HL-60 (cell line): ENCODE data around the gene RAB11FIP3.

Experiments
- DNase-seq, 2 experiments: peaks; one replicate each; pipeline ENCODE4 v3.0.0-alpha.2; 2010 to 2020; ENCODE audit warnings: low read depth in 1 of 2, low spot score in 1 of 2
- H3K27ac ChIP-seq: fragments of 250-450 bp; sonication (Bioruptor Pico); replicated peaks from 2 replicates; pipeline ENCODE4 v1.5.1; 2020; ENCODE audit warnings: mild to moderate bottlenecking, moderate library complexity
- H3K27me3 ChIP-seq: fragments of 250-450 bp; sonication (Bioruptor Pico); 2 replicates; pipeline ENCODE4 v1.5.1; 2021; ENCODE audit warnings: mild to moderate bottlenecking, moderate library complexity; ENCODE audit not compliant: insufficient read depth, poor library complexity, severe bottlenecking
- H3K4me3 ChIP-seq: replicated peaks from 2 replicates; pipeline ENCODE4 v1.5.1; 2011; ENCODE audit warnings: mild to moderate bottlenecking, control low read depth, low read length; ENCODE audit not compliant: insufficient read depth
- GABPA ChIP-seq: IDR thresholded peaks from 2 replicates; pipeline ENCODE4 v1.6.1; 2012; ENCODE audit warnings: low read depth
- POLR2AphosphoS5 ChIP-seq: IDR thresholded peaks from 2 replicates; pipeline ENCODE4 v1.6.1; 2012; ENCODE audit warnings: low read depth
- SPI1 ChIP-seq: IDR thresholded peaks from 2 replicates; pipeline ENCODE4 v1.6.1; 2012; ENCODE audit warnings: low read depth, mild to moderate bottlenecking, borderline replicate concordance
- TF ChIP-seq, protein P1 (sequence below): IDR thresholded peaks from 2 replicates; pipeline ENCODE4 v1.6.1; 2012; ENCODE audit warnings: low read depth; ENCODE audit not compliant: insufficient replicate concordance
- TF ChIP-seq, protein P2 (sequence below): IDR thresholded peaks from one replicate; pipeline ENCODE4 v1.5.1; 2011; ENCODE audit warnings: low read length, control low read depth, inconsistent platforms; ENCODE audit not compliant: insufficient read depth

The RAB11FIP3 gene

DNA sequence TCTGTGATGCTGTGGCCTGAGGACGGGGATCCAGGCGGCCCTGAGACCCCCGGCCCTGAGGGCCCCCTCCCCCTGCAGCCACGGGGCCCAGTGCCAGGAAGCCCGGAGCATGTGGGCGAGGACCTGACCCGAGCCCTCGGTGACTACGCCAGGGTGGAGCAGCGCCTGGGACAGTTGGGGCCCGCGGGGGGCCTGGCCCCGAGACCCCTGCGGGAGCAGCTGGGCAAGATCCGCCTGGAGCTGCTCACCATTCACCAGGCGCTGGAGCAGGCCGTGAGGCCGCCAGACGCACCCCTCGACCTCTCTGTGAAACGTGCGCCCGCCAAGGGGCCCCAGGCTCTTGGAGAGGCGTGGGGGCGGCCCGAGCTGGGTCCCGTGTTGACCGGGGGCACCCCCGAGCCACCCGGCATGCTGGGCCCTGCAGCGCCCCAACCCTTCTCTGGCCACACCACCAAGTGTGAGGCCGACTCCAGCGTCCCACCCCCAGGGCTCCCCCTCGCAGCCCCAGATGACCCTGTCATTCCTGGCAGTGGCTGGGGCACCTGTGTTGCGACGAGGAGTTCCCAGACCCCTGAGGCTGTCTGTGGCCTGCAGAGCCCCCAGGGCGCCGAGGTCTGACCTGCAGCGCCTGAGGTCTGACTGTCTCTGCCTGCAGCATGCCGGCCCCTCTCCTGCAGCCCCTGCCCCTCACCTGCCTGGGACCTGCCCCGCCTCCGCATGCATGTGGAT is 139.4 kb downstream of the RAB11FIP3 start:
- Histone ChIP-seq H3K27me3 (peaks cover 12% of the 10 kb centered on the region), H3K4me3 (no peak overlapping the region), H3K27ac (no peak overlapping the region)
- no peak for DNase-seq
- TF ChIP-seq GABPA, result no peak

DNA sequence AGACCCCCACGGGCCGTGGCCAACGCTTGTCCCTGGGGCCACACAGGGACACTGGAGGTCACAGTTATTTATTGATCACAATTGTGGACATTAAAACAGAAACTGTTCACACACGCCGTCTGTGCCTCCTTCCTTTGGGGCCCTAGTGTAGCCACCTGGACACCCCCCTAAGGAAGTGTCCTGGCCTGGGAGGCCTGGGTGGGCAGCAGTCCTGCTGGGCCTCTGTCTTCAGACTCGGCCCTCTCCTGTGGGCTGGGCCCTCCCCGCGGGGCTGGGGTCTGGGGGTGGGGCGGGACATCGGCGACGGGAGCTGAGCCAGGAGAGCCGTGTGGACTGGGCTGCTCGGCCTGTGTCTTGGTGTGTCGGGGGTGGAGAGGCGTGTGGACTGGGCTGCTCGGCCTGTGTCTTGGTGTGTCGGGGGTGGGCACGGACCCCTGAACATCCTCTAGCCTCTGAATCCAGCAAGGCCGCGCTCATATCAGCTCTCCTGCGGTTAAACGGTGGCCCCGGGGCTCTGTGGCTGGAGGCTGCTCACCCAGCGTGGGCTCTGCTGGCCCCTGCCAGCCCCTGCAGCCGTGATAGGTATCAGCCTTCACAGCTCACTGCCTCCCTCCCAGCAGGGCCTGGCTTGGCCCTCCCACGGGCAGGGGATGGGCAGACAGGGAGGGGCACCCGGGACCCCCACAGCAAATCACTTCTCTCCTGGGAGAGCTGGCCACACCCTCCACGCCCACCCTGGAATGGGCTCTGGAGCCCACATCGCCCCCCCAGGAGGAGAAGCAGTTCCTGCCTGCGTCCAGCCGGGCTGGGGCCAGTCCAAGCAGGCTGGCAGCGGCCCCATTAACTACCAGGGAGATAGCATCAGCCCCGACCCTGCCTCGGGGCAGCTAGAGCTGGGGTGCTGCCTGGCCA is 140.2 kb downstream of the RAB11FIP3 start:
- DNase-seq, result no peak
- Histone ChIP-seq H3K27ac (no peak overlapping the region), H3K27me3 (peaks cover 11% of the 10 kb centered on the region), H3K4me3 (no peak overlapping the region)
- no peak for TF ChIP-seq GABPA
- no peak for TF ChIP-seq POLR2AphosphoS5
- TF ChIP-seq, protein P1, sequence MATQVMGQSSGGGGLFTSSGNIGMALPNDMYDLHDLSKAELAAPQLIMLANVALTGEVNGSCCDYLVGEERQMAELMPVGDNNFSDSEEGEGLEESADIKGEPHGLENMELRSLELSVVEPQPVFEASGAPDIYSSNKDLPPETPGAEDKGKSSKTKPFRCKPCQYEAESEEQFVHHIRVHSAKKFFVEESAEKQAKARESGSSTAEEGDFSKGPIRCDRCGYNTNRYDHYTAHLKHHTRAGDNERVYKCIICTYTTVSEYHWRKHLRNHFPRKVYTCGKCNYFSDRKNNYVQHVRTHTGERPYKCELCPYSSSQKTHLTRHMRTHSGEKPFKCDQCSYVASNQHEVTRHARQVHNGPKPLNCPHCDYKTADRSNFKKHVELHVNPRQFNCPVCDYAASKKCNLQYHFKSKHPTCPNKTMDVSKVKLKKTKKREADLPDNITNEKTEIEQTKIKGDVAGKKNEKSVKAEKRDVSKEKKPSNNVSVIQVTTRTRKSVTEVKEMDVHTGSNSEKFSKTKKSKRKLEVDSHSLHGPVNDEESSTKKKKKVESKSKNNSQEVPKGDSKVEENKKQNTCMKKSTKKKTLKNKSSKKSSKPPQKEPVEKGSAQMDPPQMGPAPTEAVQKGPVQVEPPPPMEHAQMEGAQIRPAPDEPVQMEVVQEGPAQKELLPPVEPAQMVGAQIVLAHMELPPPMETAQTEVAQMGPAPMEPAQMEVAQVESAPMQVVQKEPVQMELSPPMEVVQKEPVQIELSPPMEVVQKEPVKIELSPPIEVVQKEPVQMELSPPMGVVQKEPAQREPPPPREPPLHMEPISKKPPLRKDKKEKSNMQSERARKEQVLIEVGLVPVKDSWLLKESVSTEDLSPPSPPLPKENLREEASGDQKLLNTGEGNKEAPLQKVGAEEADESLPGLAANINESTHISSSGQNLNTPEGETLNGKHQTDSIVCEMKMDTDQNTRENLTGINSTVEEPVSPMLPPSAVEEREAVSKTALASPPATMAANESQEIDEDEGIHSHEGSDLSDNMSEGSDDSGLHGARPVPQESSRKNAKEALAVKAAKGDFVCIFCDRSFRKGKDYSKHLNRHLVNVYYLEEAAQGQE, result no peak
- TF ChIP-seq SPI1, result no peak
- TF ChIP-seq, protein P2, sequence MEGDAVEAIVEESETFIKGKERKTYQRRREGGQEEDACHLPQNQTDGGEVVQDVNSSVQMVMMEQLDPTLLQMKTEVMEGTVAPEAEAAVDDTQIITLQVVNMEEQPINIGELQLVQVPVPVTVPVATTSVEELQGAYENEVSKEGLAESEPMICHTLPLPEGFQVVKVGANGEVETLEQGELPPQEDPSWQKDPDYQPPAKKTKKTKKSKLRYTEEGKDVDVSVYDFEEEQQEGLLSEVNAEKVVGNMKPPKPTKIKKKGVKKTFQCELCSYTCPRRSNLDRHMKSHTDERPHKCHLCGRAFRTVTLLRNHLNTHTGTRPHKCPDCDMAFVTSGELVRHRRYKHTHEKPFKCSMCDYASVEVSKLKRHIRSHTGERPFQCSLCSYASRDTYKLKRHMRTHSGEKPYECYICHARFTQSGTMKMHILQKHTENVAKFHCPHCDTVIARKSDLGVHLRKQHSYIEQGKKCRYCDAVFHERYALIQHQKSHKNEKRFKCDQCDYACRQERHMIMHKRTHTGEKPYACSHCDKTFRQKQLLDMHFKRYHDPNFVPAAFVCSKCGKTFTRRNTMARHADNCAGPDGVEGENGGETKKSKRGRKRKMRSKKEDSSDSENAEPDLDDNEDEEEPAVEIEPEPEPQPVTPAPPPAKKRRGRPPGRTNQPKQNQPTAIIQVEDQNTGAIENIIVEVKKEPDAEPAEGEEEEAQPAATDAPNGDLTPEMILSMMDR, result no peak

DNA sequence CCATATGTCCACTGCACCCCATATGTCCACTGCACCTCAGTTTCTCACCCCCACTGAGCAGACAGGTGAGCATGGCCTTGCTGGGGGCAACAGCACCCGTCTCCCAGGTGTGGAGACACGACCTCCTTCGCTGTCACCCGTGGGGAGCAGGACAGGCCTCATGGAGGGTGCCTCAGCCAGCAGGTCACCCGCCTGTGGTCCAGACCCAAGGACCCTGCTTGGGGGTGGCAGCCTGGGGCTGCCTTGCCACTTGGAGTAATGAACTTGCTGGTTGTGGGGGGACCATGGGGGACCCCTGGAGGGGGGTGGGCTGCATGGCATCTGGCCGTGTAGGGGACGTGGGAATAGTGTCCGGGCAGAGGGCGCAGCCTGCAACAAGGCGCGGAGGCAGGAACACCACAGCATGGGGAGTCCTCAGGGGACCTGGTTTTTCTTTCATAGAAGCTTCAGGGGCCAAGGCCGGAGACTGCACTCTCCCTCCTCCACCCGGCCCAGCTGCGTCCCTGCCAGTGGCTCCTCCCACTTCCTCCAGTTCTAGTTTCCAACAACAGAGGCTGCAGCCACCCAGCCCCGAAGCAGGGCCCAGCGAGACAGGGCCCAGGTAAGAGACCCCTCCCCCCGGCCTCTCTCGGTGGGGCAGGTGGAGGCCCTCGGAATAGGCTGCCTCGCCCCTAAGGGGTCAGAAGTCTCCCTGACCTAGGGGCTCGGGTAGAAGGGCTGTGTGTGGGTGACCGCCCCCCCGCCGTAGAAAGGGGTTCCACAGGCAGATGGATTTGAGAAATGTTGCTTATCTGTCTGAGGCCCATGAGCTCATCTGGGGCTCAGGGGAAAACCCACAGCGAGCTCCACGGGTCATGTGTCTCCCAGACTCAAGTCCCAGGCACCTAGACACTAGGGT is 141.3 kb downstream of the RAB11FIP3 start, which contains the start of gene NHLRC4:
TSS of gene NHLRC4 (plus strand) at position 531 of the 898 bp plus-strand sequence. CDS start 1,043 bp downstream, outside the sequence.
- peak; percentile 43 to 87 for DNase-seq
- H3K27me3 ChIP-seq, result peaks cover under 1% of the 10 kb centered on the region
- H3K4me3 ChIP-seq, result no peak within 1 kb of the TSS
- TF ChIP-seq, protein P2, result no peak
- TF ChIP-seq, protein P1, result no peak
- peak; percentile 76 for TF ChIP-seq SPI1
- 0 out of 2 replicates have a peak, but pooled peaks have one; percentile 29 for TF ChIP-seq POLR2AphosphoS5
- TF ChIP-seq GABPA, result no peak
- H3K27ac ChIP-seq, result peak within 1 kb of the TSS; percentile 70
